COLO829 (cell line): Measurements from ENCODE around the gene POLR1E.
"Not testable (repeated sequence)": the region's sequence is repeated elsewhere in the genome, so short reads cannot be mapped to it uniquely, and the experiment has no call there.

Experiments used
- DNase-seq: peaks from one replicate; pipeline ENCODE4 v3.0.0; 2012; ENCODE audit warnings: low spot score

POLR1E gene

GRCh38 chr9:37465249-37466036 is 20.3 kb upstream of the POLR1E start, which contains the start of gene ZBTB5:
Gene ZBTB5, minus strand, starts transcription at chr9:37465450. Its CDS starts 22,899 bp downstream, at chr9:37442551.
- DNase-seq, result peak; percentile 99

- peak; percentile 68 for DNase-seq
Measured at GRCh38 chr9:37466037-37466709, 19.6 kb upstream of the POLR1E start.

GRCh38 chr9:37467530-37467929 is 18.2 kb upstream of the POLR1E start:
- not testable (repeated sequence) for DNase-seq

GRCh38 chr9:37468620-37469019 is 17.1 kb upstream of the POLR1E start:
- DNase-seq, result no peak

GRCh38 chr9:37471942-37472684 is 13.6 kb upstream of the POLR1E start:
- peak; percentile 86 for DNase-seq

GRCh38 chr9:37473982-37474381 is 11.8 kb upstream of the POLR1E start:
- DNase-seq, result not testable (repeated sequence)

- no peak for DNase-seq
Measured at GRCh38 chr9:37474438-37474837, 11.3 kb upstream of the POLR1E start.

- no peak for DNase-seq
Measured at GRCh38 chr9:37476930-37477329, 8.8 kb upstream of the POLR1E start.

- not testable (repeated sequence) for DNase-seq
Measured at GRCh38 chr9:37477443-37477842, 8.3 kb upstream of the POLR1E start.

GRCh38 chr9:37477987-37478619 is 7.6 kb upstream of the POLR1E start:
- DNase-seq, result not testable (repeated sequence)

- no peak for DNase-seq
Measured at GRCh38 chr9:37480759-37481158, 5.0 kb upstream of the POLR1E start.

GRCh38 chr9:37486256-37486615 is 488 bp downstream of the POLR1E start:
- DNase-seq, result no peak

- DNase-seq, result no peak
Measured at GRCh38 chr9:37486616-37487548, 1.1 kb downstream of the POLR1E start.

GRCh38 chr9:37491939-37492338 is 6.2 kb downstream of the POLR1E start:
- DNase-seq, result no peak

- no peak for DNase-seq
Measured at GRCh38 chr9:37495571-37495970, 9.8 kb downstream of the POLR1E start.

GRCh38 chr9:37496020-37496419 is 10.3 kb downstream of the POLR1E start:
- no peak for DNase-seq

GRCh38 chr9:37497320-37497719 is 11.6 kb downstream of the POLR1E start:
- no peak for DNase-seq

GRCh38 chr9:37498457-37498856 is 12.7 kb downstream of the POLR1E start:
- no peak for DNase-seq

- no peak for DNase-seq
Measured at GRCh38 chr9:37499297-37499696, 13.5 kb downstream of the POLR1E start.

GRCh38 chr9:37501957-37502596 is 16.3 kb downstream of the POLR1E start:
- DNase-seq, result no peak

GRCh38 chr9:37503736-37504135 is 18.0 kb downstream of the POLR1E start:
- no peak for DNase-seq
